GM18505 (cell line): ENCODE measurements around the gene PTPRG.

ENCODE experiments used
- ATAC-seq: cut with Tn5 transposase; IDR thresholded peaks from one replicate; pipeline ENCODE4 v1.9.1; 2021; ENCODE audit not compliant: unreplicated experiment
- POLR2A ChIP-seq: IDR thresholded peaks from 4 replicates; pipeline ENCODE4 v1.6.1; 2011; ENCODE audit warnings: borderline replicate concordance; ENCODE audit not compliant: insufficient read depth, insufficient read length; ENCODE audit errors: extremely low read depth

The PTPRG gene

GRCh38 chr3:61718565-61718964 lies 157.2 kb downstream of the PTPRG start:
- no peak for TF ChIP-seq POLR2A
- no peak for ATAC-seq

- no peak for TF ChIP-seq POLR2A
- ATAC-seq: no peak
These were observed 158.1 kb downstream of the PTPRG start for GRCh38 chr3:61719278-61719977.

- ATAC-seq: no peak
These were observed 161.7 kb downstream of the PTPRG start for GRCh38 chr3:61723038-61723437.

GRCh38 chr3:61724183-61724582 lies 162.8 kb downstream of the PTPRG start:
- TF ChIP-seq POLR2A: no peak
- ATAC-seq: no peak

More at GRCh38 chr3:61723038-61723437, 161.7 kb downstream of the PTPRG start:
- TF ChIP-seq POLR2A: no peak

GRCh38 chr3:61724801-61725200 lies 163.4 kb downstream of the PTPRG start:
- TF ChIP-seq POLR2A: no peak
- ATAC-seq: no peak

- no peak for ATAC-seq
- TF ChIP-seq POLR2A: no peak
These were observed 164.5 kb downstream of the PTPRG start for GRCh38 chr3:61725851-61726333.

GRCh38 chr3:61727435-61727834 lies 166.1 kb downstream of the PTPRG start:
- no peak for ATAC-seq
- TF ChIP-seq POLR2A: no peak

GRCh38 chr3:61729038-61729634 lies 167.8 kb downstream of the PTPRG start:
- no peak for TF ChIP-seq POLR2A
- no peak for ATAC-seq

- ATAC-seq: no peak
These were observed 168.7 kb downstream of the PTPRG start for GRCh38 chr3:61730056-61730455.

GRCh38 chr3:61730577-61731231 lies 169.3 kb downstream of the PTPRG start:
- ATAC-seq: no peak
- no peak for TF ChIP-seq POLR2A

More at GRCh38 chr3:61730056-61730455, 168.7 kb downstream of the PTPRG start:
- TF ChIP-seq POLR2A: no peak

- no peak for ATAC-seq
These were observed 171.6 kb downstream of the PTPRG start for GRCh38 chr3:61733000-61733399.

GRCh38 chr3:61733876-61734275 lies 172.5 kb downstream of the PTPRG start:
- ATAC-seq: no peak
- TF ChIP-seq POLR2A: no peak

More at GRCh38 chr3:61733000-61733399, 171.6 kb downstream of the PTPRG start:
- TF ChIP-seq POLR2A: no peak

GRCh38 chr3:61734749-61735686 lies 173.6 kb downstream of the PTPRG start:
- no peak for TF ChIP-seq POLR2A
- no peak for ATAC-seq
